ENCODE results near the gene ARID1A. TPM values are rescaled to one million over a fixed set of nuclear protein-coding genes. Genes with fewer than 3 reads are reported as not detected.

ARID1A gene
- total and polyA plus RNA-seq, 2 donors (not counting 3 experiments of a cell fraction or from before 2014, with no cell fraction given): 36.9 to 77.2 TPM

DNA sequence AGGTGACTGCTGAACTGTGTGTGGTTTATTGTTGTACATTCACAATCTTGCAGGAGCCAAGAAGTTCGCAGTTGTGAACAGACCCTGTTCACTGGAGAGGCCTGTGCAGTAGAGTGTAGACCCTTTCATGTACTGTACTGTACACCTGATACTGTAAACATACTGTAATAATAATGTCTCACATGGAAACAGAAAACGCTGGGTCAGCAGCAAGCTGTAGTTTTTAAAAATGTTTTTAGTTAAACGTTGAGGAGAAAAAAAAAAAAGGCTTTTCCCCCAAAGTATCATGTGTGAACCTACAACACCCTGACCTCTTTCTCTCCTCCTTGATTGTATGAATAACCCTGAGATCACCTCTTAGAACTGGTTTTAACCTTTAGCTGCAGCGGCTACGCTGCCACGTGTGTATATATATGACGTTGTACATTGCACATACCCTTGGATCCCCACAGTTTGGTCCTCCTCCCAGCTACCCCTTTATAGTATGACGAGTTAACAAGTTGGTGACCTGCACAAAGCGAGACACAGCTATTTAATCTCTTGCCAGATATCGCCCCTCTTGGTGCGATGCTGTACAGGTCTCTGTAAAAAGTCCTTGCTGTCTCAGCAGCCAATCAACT, 85.5 kb downstream of the ARID1A start:
- Histone ChIP-seq H3K9me3 (replicated peaks; ENCODE audit: control insufficient read depth, insufficient read depth, low read length) (no peaks in the 10 kb centered on the region), H3K27me3 (ENCODE audit: control insufficient read depth in 2 of 2, insufficient read depth in 2 of 2, low read length in 2 of 2) (no peaks in the 10 kb centered on the region), H3K27ac (ENCODE audit: insufficient read depth, low read depth, low read length) (no peak overlapping the region), H3K36me3 (ENCODE audit: control insufficient read depth in 2 of 2, extremely low read depth in 1 of 2, insufficient read depth in 2 of 2, low read length in 2 of 2) (peaks cover 21 to 27% of the 10 kb centered on the region in 2 experiments), H3K4me1 (ENCODE audit: control insufficient read depth, extremely low read depth, insufficient read depth, low read length) (peaks cover 24% of the 10 kb centered on the region), H3K9me1 (replicated peaks; ENCODE audit: control insufficient read depth, extremely low read depth, insufficient read depth, low read length) (no peaks in the 10 kb centered on the region), H3K4me3 (replicated peaks in 1 of 3; ENCODE audit: insufficient read depth in 1 of 3, low read depth in 1 of 3, low read length in 3 of 3) (no peak overlapping the region), H3K4me2 (ENCODE audit: insufficient read depth, low read length) (no peak overlapping the region), H2AFZ (ENCODE audit: low read depth, low read length) (no peak overlapping the region), H3K9ac (replicated peaks; ENCODE audit: extremely low read depth, insufficient read depth, low read length) (no peak overlapping the region), H3K79me2 (ENCODE audit: control insufficient read depth, insufficient read depth, low read length) (peaks cover 4% of the 10 kb centered on the region), H4K20me1 (replicated peaks; ENCODE audit: control insufficient read depth, extremely low read depth, insufficient read depth, low read length) (no peaks in the 10 kb centered on the region)
- DNase-seq (ENCODE audit: low read depth, low spot score): no peak
- ChIA-PET POLR2A (no interaction called here), CTCF (no interaction called here)
- FAIRE-seq: no peak
- TF ChIP-seq FOS (IDR thresholded peaks at IDR 0.05; ENCODE audit: borderline replicate concordance, insufficient read depth, low read length) (no peak), EZH2 (IDR thresholded peaks at IDR 0.05; ENCODE audit: borderline replicate concordance, low read depth, low read length, severe bottlenecking) (no peak), GATA2 (IDR thresholded peaks at IDR 0.05; ENCODE audit: insufficient read depth, insufficient read length, low read depth, low read length) (no peak), POLR2AphosphoS5 (IDR thresholded peaks at IDR 0.05; ENCODE audit: insufficient read depth, low read depth, low read length) (no peak), MYC (IDR thresholded peaks at IDR 0.05; ENCODE audit: low read depth, low read length) (no peak), JUN (IDR thresholded peaks at IDR 0.05; ENCODE audit: borderline replicate concordance, insufficient read depth, insufficient read length, low read depth) (no peak), POLR2A (IDR thresholded peaks at IDR 0.05; ENCODE audit: low read depth, low read length) (no peak)
- TF ChIP-seq, protein P1, sequence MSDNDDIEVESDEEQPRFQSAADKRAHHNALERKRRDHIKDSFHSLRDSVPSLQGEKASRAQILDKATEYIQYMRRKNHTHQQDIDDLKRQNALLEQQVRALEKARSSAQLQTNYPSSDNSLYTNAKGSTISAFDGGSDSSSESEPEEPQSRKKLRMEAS (IDR thresholded peaks at IDR 0.05; ENCODE audit: insufficient read depth, insufficient read length): no peak
- TF ChIP-seq, protein P2, sequence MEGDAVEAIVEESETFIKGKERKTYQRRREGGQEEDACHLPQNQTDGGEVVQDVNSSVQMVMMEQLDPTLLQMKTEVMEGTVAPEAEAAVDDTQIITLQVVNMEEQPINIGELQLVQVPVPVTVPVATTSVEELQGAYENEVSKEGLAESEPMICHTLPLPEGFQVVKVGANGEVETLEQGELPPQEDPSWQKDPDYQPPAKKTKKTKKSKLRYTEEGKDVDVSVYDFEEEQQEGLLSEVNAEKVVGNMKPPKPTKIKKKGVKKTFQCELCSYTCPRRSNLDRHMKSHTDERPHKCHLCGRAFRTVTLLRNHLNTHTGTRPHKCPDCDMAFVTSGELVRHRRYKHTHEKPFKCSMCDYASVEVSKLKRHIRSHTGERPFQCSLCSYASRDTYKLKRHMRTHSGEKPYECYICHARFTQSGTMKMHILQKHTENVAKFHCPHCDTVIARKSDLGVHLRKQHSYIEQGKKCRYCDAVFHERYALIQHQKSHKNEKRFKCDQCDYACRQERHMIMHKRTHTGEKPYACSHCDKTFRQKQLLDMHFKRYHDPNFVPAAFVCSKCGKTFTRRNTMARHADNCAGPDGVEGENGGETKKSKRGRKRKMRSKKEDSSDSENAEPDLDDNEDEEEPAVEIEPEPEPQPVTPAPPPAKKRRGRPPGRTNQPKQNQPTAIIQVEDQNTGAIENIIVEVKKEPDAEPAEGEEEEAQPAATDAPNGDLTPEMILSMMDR (IDR thresholded peaks at IDR 0.05; ENCODE audit: extremely low read depth in 1 of 2, insufficient read depth in 1 of 2, low read depth in 1 of 2, low read length in 2 of 2): no peak
- BruUV-seq (replicated peaks): TSS peak; percentile 20
- dilution Hi-C loops (cut with MboI; ENCODE audit: extremely low pct_ligation_motif_present, low sequenced_read_pairs) (no loop called here), intact Hi-C loops (cut with micrococcal nuclease) (no loop called here)
